Gastroesophageal sphincter (tissue), 4 donors: ENCODE results near the gene ARRDC3. TPM values are rescaled to one million over a fixed set of nuclear protein-coding genes. Genes with fewer than 3 reads are reported as not detected.

Experiments used
- ATAC-seq: fragments of 150-250 bp; one replicate; pipeline ENCODE4 v1.9.1; 2016; ENCODE audit warnings: mild to moderate bottlenecking, moderate library complexity
- H3K27ac ChIP-seq, 4 donors: fragments of 200-600 bp; sonication (generic) in 3 of 4; 1 replicate in 3 of 4; 2 replicates in 1 of 4; pipeline ENCODE4 v1.5.1; 2016 to 2019
- H3K27me3 ChIP-seq: fragments of 200-600 bp; sonication (generic); one replicate; pipeline ENCODE4 v1.5.1; 2019
- H3K36me3 ChIP-seq, 2 donors: fragments of 200-600 bp; sonication (generic); one replicate each; pipeline ENCODE4 v1.5.1; 2019; ENCODE audit warnings: control low read depth in 1 of 2
- H3K4me1 ChIP-seq, 3 donors: fragments of 200-600 bp; sonication (generic); 1 replicate in 2 of 3; 2 replicates in 1 of 3; pipeline ENCODE4 v1.5.1; 2016 to 2019; ENCODE audit warnings: control low read depth in 2 of 3
- H3K4me3 ChIP-seq, 2 donors: fragments of 200-600 bp; sonication (generic); one replicate each; pipeline ENCODE4 v1.5.1; 2019; ENCODE audit warnings: mild to moderate bottlenecking in 1 of 2, moderate library complexity in 1 of 2
- H3K9me3 ChIP-seq, 3 donors: fragments of 200-600 bp; sonication (generic); one replicate each; pipeline ENCODE4 v1.5.1; 2017 to 2019; ENCODE audit warnings: control low read depth in 2 of 3
- CTCF ChIP-seq, 4 experiments: fragments of 200-600 bp in 2 of 4; fragments of 450-650 bp in 2 of 4; sonication (generic) in 1 of 4; IDR thresholded peaks; one replicate each; pipeline ENCODE4 v1.5.1; 2017 to 2019; ENCODE audit warnings: antibody characterized with exemption in 4 of 4, mild to moderate bottlenecking in 2 of 4, moderate library complexity in 2 of 4
- EP300 ChIP-seq: sonication (generic); formaldehyde crosslinking; IDR thresholded peaks from one replicate; pipeline ENCODE4 v1.6.1; 2017; ENCODE audit warnings: antibody characterized with exemption, mild to moderate bottlenecking
- POLR2A ChIP-seq, 2 donors: fragments of 450-650 bp; IDR thresholded peaks; one replicate each; pipeline ENCODE4 v1.6.1; 2017; ENCODE audit warnings: antibody characterized with exemption in 2 of 2, mild to moderate bottlenecking in 2 of 2, moderate library complexity in 1 of 2
- POLR2AphosphoS5 ChIP-seq: sonication (generic); formaldehyde crosslinking; IDR thresholded peaks from one replicate; pipeline ENCODE4 v1.6.1; 2017; ENCODE audit warnings: antibody characterized with exemption
- WGBS, 2 donors: methylation state at CpG; one replicate each; pipeline ENCODE4 v1.1.5; 2018; ENCODE audit warnings: low coverage in 1 of 2; 5-methylcytosine and 5-hydroxymethylcytosine counted together
- total RNA-seq, 4 donors: library from RNA; depleted of rRNA; stranded (reverse); fragments of >200 nt; gene quantifications; one replicate each; pipeline ENCODE4 v1.1.0, GENCODE V29; 2016

Gene ARRDC3
- total RNA-seq, 4 donors from 2014 or later: 43.3 to 67.9 (median 56.3) TPM

DNA sequence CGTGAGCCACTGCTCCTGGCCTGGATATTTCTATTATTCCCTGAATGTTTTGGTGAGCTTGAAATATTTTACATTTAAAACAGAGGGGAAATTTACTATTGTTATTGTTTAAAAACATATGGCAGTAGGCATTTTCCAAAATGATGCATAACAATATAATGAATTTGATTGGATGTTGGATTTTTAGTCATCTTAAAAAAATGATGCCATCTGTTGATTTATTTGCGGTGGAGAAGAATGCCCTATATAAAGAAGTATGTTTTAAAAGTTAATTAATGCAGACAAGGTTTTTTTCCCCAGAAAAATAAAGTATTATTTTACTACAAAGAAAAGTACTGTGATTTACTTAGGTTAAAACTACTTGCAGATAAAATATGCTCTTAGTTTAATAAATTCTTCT, 33.4 kb upstream of the ARRDC3 start:
- Histone ChIP-seq H3K4me1 (no peaks in the 10 kb centered on the region), H3K9me3 (no peaks in the 10 kb centered on the region), H3K27ac (no peak overlapping the region), H3K27me3 (no peaks in the 10 kb centered on the region), H3K4me3 (no peak overlapping the region), H3K36me3 (no peaks in the 10 kb centered on the region)
- TF ChIP-seq EP300 (no peak), POLR2A (IDR thresholded peaks at IDR 0.05) (no peak), POLR2AphosphoS5 (no peak), CTCF (IDR thresholded peaks at IDR 0.05) (no peak)
- no peak for ATAC-seq
- WGBS, 2 donors: 95 to 100% methylated on average over 2 of the region's 2 CpGs

- Histone ChIP-seq H3K27ac (no peak overlapping the region), H3K9me3 (no peaks in the 10 kb centered on the region), H3K27me3 (no peaks in the 10 kb centered on the region), H3K36me3 (no peaks in the 10 kb centered on the region), H3K4me3 (no peak overlapping the region), H3K4me1 (no peaks in the 10 kb centered on the region)
- 100% methylated on average over 1 of the region's 1 CpG for WGBS, 2 donors
- TF ChIP-seq POLR2AphosphoS5 (no peak), CTCF (IDR thresholded peaks at IDR 0.05) (no peak), POLR2A (IDR thresholded peaks at IDR 0.05) (no peak), EP300 (no peak)
- no peak for ATAC-seq
Measured at GRCh38 chr5:91409304-91409703, 26.2 kb upstream of the ARRDC3 start.

GRCh38 chr5:91408710-91409109, 25.6 kb upstream of the ARRDC3 start:
- no peaks in the 10 kb centered on the region for H3K9me3 ChIP-seq
- no peaks in the 10 kb centered on the region for H3K27me3 ChIP-seq
- peaks cover 0 to 3% (median 0%) of the 10 kb centered on the region in 3 donors for H3K4me1 ChIP-seq
- no peak overlapping the region for H3K27ac ChIP-seq
- no peak for ATAC-seq
- no peak overlapping the region for H3K4me3 ChIP-seq
- no peaks in the 10 kb centered on the region for H3K36me3 ChIP-seq
- no peak for TF ChIP-seq EP300
- no peak for TF ChIP-seq POLR2A (IDR thresholded peaks at IDR 0.05)
- TF ChIP-seq POLR2AphosphoS5: no peak
- no peak for TF ChIP-seq CTCF (IDR thresholded peaks at IDR 0.05)

DNA sequence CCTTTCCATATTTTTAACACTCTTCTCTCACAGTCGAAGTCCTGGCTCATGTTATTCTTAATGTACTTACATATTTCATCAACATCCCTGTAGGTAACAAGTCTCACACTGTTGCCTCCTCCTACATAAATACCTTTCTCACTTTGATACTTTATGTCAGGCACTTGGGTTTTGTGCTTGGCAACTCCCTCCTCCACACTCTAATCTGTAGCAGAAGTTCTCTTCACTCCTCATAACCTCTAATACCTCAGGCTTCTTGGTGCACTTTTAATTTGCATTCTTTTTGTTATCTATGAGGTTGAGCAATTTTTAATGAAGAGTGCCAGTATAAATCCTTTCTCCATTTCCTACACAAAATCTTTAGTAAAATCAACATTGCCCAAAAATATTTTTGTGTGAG, 24.1 kb upstream of the ARRDC3 start:
- Histone ChIP-seq H3K9me3 (no peaks in the 10 kb centered on the region), H3K27me3 (no peaks in the 10 kb centered on the region), H3K4me3 (no peak overlapping the region), H3K4me1 (peaks cover 0 to 8% (median 0%) of the 10 kb centered on the region in 3 donors), H3K27ac (no peak overlapping the region), H3K36me3 (no peaks in the 10 kb centered on the region)
- no peak for ATAC-seq
- 75 to 76% methylated on average over 1 of the region's 1 CpG for WGBS, 2 donors
- TF ChIP-seq CTCF (IDR thresholded peaks at IDR 0.05): no peak
- no peak for TF ChIP-seq EP300
- TF ChIP-seq POLR2AphosphoS5: no peak
- no peak for TF ChIP-seq POLR2A (IDR thresholded peaks at IDR 0.05)

GRCh38 chr5:91403438-91403837, 20.3 kb upstream of the ARRDC3 start:
- no peaks in the 10 kb centered on the region for H3K27me3 ChIP-seq
- H3K27ac ChIP-seq: no peak overlapping the region
- ATAC-seq: no peak
- peaks cover 0 to 8% (median 0%) of the 10 kb centered on the region in 3 donors for H3K4me1 ChIP-seq
- H3K9me3 ChIP-seq: no peaks in the 10 kb centered on the region
- no peaks in the 10 kb centered on the region for H3K36me3 ChIP-seq
- no peak for TF ChIP-seq POLR2AphosphoS5
- no peak for TF ChIP-seq EP300
- no peak for TF ChIP-seq CTCF (IDR thresholded peaks at IDR 0.05)
- no peak for TF ChIP-seq POLR2A (IDR thresholded peaks at IDR 0.05)
- H3K4me3 ChIP-seq: no peak overlapping the region
